ENCODE data around the gene PPP1R12B. TPM values are rescaled to one million over a fixed set of nuclear protein-coding genes. Genes with fewer than 3 reads are reported as not detected.

Gene PPP1R12B
- total RNA-seq, 1 donor from 2014 or later = 18.2 TPM

- H3K4me1 Mint-ChIP-seq (ENCODE audit: low read depth) = peaks cover 12% of the 10 kb centered on the region
- DNase-seq (ENCODE audit: low spot score) = no peak
- no peak overlapping the region for H3K4me3 Mint-ChIP-seq (ENCODE audit: unreplicated experiment)
- no peak for TF ChIP-seq CTCF (IDR thresholded peaks at IDR 0.05)
- H3K36me3 Mint-ChIP-seq (ENCODE audit: low read depth) = no peaks in the 10 kb centered on the region
- H3K9me3 Mint-ChIP-seq (ENCODE audit: low read depth) = no peaks in the 10 kb centered on the region
- H3K27ac Mint-ChIP-seq (ENCODE audit: unreplicated experiment) = no peak overlapping the region
- H3K27me3 Mint-ChIP-seq (ENCODE audit: low read depth) = peaks cover 2% of the 10 kb centered on the region
Observed at GRCh38 chr1:202316186-202316585, 32.3 kb upstream of the PPP1R12B start.

- Mint-ChIP-seq H3K4me3 (ENCODE audit: unreplicated experiment) (no peak overlapping the region), H3K27ac (ENCODE audit: unreplicated experiment) (no peak overlapping the region), H3K36me3 (ENCODE audit: low read depth) (no peaks in the 10 kb centered on the region), H3K9me3 (ENCODE audit: low read depth) (no peaks in the 10 kb centered on the region), H3K27me3 (ENCODE audit: low read depth) (peaks cover 2% of the 10 kb centered on the region), H3K4me1 (ENCODE audit: low read depth) (no peaks in the 10 kb centered on the region)
- no peak for TF ChIP-seq CTCF (IDR thresholded peaks at IDR 0.05)
- no peak for DNase-seq (ENCODE audit: low spot score)
Observed at GRCh38 chr1:202317941-202318925, 30.3 kb upstream of the PPP1R12B start.

GRCh38 chr1:202319381-202320080 is 29.0 kb upstream of the PPP1R12B start:
- no peak overlapping the region for H3K27ac Mint-ChIP-seq (ENCODE audit: unreplicated experiment)
- no peak overlapping the region for H3K4me3 Mint-ChIP-seq (ENCODE audit: unreplicated experiment)
- no peaks in the 10 kb centered on the region for H3K9me3 Mint-ChIP-seq (ENCODE audit: low read depth)
- no peaks in the 10 kb centered on the region for H3K4me1 Mint-ChIP-seq (ENCODE audit: low read depth)
- H3K36me3 Mint-ChIP-seq (ENCODE audit: low read depth) = no peaks in the 10 kb centered on the region
- DNase-seq (ENCODE audit: low spot score) = no peak
- TF ChIP-seq CTCF (IDR thresholded peaks at IDR 0.05) = no peak
- H3K27me3 Mint-ChIP-seq (ENCODE audit: low read depth) = peaks cover 2% of the 10 kb centered on the region

GRCh38 chr1:202320081-202320405 is 28.5 kb upstream of the PPP1R12B start:
- no peak overlapping the region for H3K4me3 Mint-ChIP-seq (ENCODE audit: unreplicated experiment)
- no peaks in the 10 kb centered on the region for H3K36me3 Mint-ChIP-seq (ENCODE audit: low read depth)
- no peaks in the 10 kb centered on the region for H3K9me3 Mint-ChIP-seq (ENCODE audit: low read depth)
- H3K27me3 Mint-ChIP-seq (ENCODE audit: low read depth) = peaks cover 2% of the 10 kb centered on the region
- TF ChIP-seq CTCF (IDR thresholded peaks at IDR 0.05) = no peak
- DNase-seq (ENCODE audit: low spot score) = no peak
- H3K27ac Mint-ChIP-seq (ENCODE audit: unreplicated experiment) = no peak overlapping the region
- H3K4me1 Mint-ChIP-seq (ENCODE audit: low read depth) = no peaks in the 10 kb centered on the region

GRCh38 chr1:202323731-202324130 is 24.8 kb upstream of the PPP1R12B start:
- Mint-ChIP-seq H3K9me3 (ENCODE audit: low read depth) (no peaks in the 10 kb centered on the region), H3K27ac (ENCODE audit: unreplicated experiment) (no peak overlapping the region), H3K4me1 (ENCODE audit: low read depth) (no peaks in the 10 kb centered on the region), H3K27me3 (ENCODE audit: low read depth) (no peaks in the 10 kb centered on the region), H3K4me3 (ENCODE audit: unreplicated experiment) (no peak overlapping the region), H3K36me3 (ENCODE audit: low read depth) (no peaks in the 10 kb centered on the region)
- DNase-seq (ENCODE audit: low spot score) = no peak
- TF ChIP-seq CTCF (IDR thresholded peaks at IDR 0.05) = no peak

Measured in chondrocyte (in vitro differentiated cells).